H1 (cell line): ENCODE measurements around the gene PLG. TPM values are rescaled to one million over a fixed set of nuclear protein-coding genes. Genes with fewer than 3 reads are reported as not detected.

Experiments
- CHD7 ChIP-seq: fragments of 300-600 bp; sonication (generic); IDR thresholded peaks from 2 replicates; pipeline ENCODE4 v1.7.1; 2012; ENCODE audit warnings: low read length, moderate library complexity, mild to moderate bottlenecking, inconsistent platforms; ENCODE audit not compliant: insufficient replicate concordance
- polyA plus RNA-seq, 7 experiments: library from polyadenylated mRNA; depleted of rRNA in 3 of 7; stranded (reverse) in 5 of 7; unstranded in 2 of 7; fragments of >200 nt in 5 of 7; fragments of 200-250 nt in 2 of 7; gene quantifications; 1 replicate in 5 of 7; 2 replicates in 1 of 7; 4 replicates in 1 of 7; pipeline versions ENCODE4 v1.2.1 to v1.2.3, GENCODE V29; 2011 to 2013; ENCODE audit warnings: missing spikeins in 2 of 7, mixed read lengths in 2 of 7
- total RNA-seq: library from RNA; stranded (reverse); fragmentation: NEBNext Ultra II Directional; extraction: Animal tissue kit (Norgen Biotek cat#: 25700); gene quantifications from 2 replicates; pipeline ENCODE4 v1.2.1, GENCODE V29; 2021

Gene PLG
- total and polyA plus RNA-seq, 2 of the 8 experiments (the other 6 are each of a cell fraction or from before 2014, with no cell fraction given) = not detected

DNA sequence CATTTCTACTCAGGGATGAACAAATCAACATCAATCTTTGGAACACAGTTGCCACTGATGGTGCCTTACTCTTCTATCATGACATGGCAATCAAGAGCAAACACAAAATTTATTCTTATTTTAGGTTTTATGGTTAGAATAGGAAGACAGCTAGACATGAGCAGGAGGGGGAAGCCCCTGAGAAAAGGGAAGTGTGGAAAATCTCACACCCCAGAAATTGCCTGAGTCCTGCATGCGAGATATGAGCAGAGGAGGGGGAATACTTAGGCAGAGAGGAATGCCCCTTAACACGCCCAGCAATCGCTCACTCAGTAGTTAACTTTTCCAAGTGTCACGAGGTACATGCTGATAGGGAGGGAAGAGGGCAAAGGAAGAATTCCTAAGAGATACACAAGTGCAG lies 79.3 kb downstream of the PLG start (continued):
- no peak for TF ChIP-seq CHD7
